A673 (cell line): ENCODE results near the gene SLC16A11. TPM values are rescaled to one million over a fixed set of nuclear protein-coding genes. Genes with fewer than 3 reads are reported as not detected.

Experiments used
- BruUV-seq: library from RNA; stranded (reverse); fragments of 400-500 nt; replicated peaks from 2 replicates; lab custom pipeline; 2021; lab: Mats Ljungman, UMichigan
- CTCF ChIA-PET: fragments of 300-600 bp; sonication (Branson Sonifier 250); formaldehyde crosslinking; loops from one replicate; lab custom pipeline; 2022; ENCODE audit warnings: antibody characterized with exemption; lab: Charles Lee
- POLR2A ChIA-PET: fragments of 300-600 bp; sonication (Branson Sonifier 250); formaldehyde crosslinking; loops from one replicate; lab custom pipeline; 2022; ENCODE audit warnings: antibody characterized with exemption; ENCODE audit not compliant: low non-redundant PET; lab: Charles Lee
- DNase-seq: peaks from one replicate; pipeline ENCODE4 v3.0.0-alpha.2; 2015; ENCODE audit warnings: low spot score
- H3K27ac ChIP-seq: fragments of 200-600 bp; sonication (generic); 2 replicates; pipeline ENCODE4 v1.5.1; 2016; ENCODE audit warnings: mixed run types, low read depth, mild to moderate bottlenecking, mixed read lengths, antibody characterized with exemption, low read length; ENCODE audit not compliant: poor library complexity, severe bottlenecking
- H3K27me3 ChIP-seq: fragments of 200-600 bp; sonication (generic); replicated peaks from 2 replicates; pipeline ENCODE4 v1.6.1; 2017; ENCODE audit warnings: mixed run types, low read depth, mild to moderate bottlenecking, mixed read lengths, antibody characterized with exemption, low read length; ENCODE audit not compliant: insufficient read depth, poor library complexity
- H3K36me3 ChIP-seq: fragments of 200-600 bp; sonication (generic); 2 replicates; pipeline ENCODE4 v1.6.1; 2016; ENCODE audit warnings: mixed run types, mild to moderate bottlenecking, mixed read lengths, antibody characterized with exemption, low read length; ENCODE audit not compliant: insufficient read depth, poor library complexity, severe bottlenecking
- H3K4me1 ChIP-seq: fragments of 200-600 bp; sonication (generic); 2 replicates; pipeline ENCODE4 v1.6.1; 2017; ENCODE audit warnings: mixed run types, mild to moderate bottlenecking, mixed read lengths, antibody characterized with exemption, low read length; ENCODE audit not compliant: insufficient read depth, poor library complexity, severe bottlenecking
- H3K4me3 ChIP-seq: fragments of 200-600 bp; sonication (generic); 2 replicates; pipeline ENCODE4 v1.5.1; 2016; ENCODE audit warnings: low read depth, mixed run types, mild to moderate bottlenecking, mixed read lengths, low read length; ENCODE audit not compliant: poor library complexity, severe bottlenecking
- H3K9me3 ChIP-seq: fragments of 200-600 bp; sonication (generic); 2 replicates; pipeline ENCODE4 v1.6.1; 2016; ENCODE audit warnings: mixed run types, low read depth, mild to moderate bottlenecking, mixed read lengths, antibody characterized with exemption, low read length; ENCODE audit not compliant: poor library complexity, severe bottlenecking
- CTCF ChIP-seq: fragments of 300-800, 200-600 bp; sonication (generic); conservative IDR thresholded peaks from 2 replicates; pipeline ENCODE4 v1.5.1; 2017; ENCODE audit warnings: low read depth, mild to moderate bottlenecking, antibody characterized with exemption, low read length, moderate library complexity, mixed read lengths
- EZH2 ChIP-seq: fragments of 200-600 bp; sonication (generic); IDR thresholded peaks from 2 replicates; pipeline ENCODE4 v1.6.1; 2017; ENCODE audit warnings: borderline replicate concordance, low read depth, mild to moderate bottlenecking, mixed read lengths, antibody characterized with exemption, low read length; ENCODE audit not compliant: poor library complexity, severe bottlenecking
- intact Hi-C: fragments of 100-400 bp; cut with micrococcal nuclease; formaldehyde crosslinking; loops from one replicate; pipeline ENCODE4 v1.10.0; 2022; ENCODE audit not compliant: unreplicated experiment
- total RNA-seq: library from RNA; stranded (reverse); gene quantifications from 2 replicates; pipeline ENCODE4 v1.2.3, GENCODE V29; 2021

Gene SLC16A11
- total RNA-seq, 1 experiment from 2014 or later, result 0.47 TPM

GRCh38 chr17:7029096-7029495 lies 14.8 kb downstream of the SLC16A11 start:
- ChIA-PET POLR2A (no interaction called here), CTCF (no interaction called here)
- Histone ChIP-seq H3K4me1 (peaks cover 7% of the 10 kb centered on the region), H3K27ac (no peak overlapping the region), H3K9me3 (no peaks in the 10 kb centered on the region), H3K36me3 (no peaks in the 10 kb centered on the region), H3K27me3 (no peaks in the 10 kb centered on the region), H3K4me3 (no peak overlapping the region)
- BruUV-seq, result no TSS peak
- TF ChIP-seq EZH2 (no peak), CTCF (no peak)
- intact Hi-C loops, result no loop called here
- no peak for DNase-seq

GRCh38 chr17:7027335-7027734 lies 16.6 kb downstream of the SLC16A11 start:
- DNase-seq, result no peak
- H3K4me3 ChIP-seq, result no peak overlapping the region
- no peak overlapping the region for H3K27ac ChIP-seq
- no peaks in the 10 kb centered on the region for H3K9me3 ChIP-seq
- BruUV-seq, result no TSS peak
- no peaks in the 10 kb centered on the region for H3K27me3 ChIP-seq
- intact Hi-C loops, result no loop called here
- ChIA-PET POLR2A (no interaction called here), CTCF (no interaction called here)
- H3K36me3 ChIP-seq, result no peaks in the 10 kb centered on the region
- H3K4me1 ChIP-seq, result peaks cover 7% of the 10 kb centered on the region
- no peak for TF ChIP-seq CTCF
- no peak for TF ChIP-seq EZH2

GRCh38 chr17:7026471-7027115 lies 17.3 kb downstream of the SLC16A11 start:
- POLR2A ChIA-PET, result no interaction called here

More at GRCh38 chr17:7026471-7027115, 17.3 kb downstream of the SLC16A11 start:
- BruUV-seq, result no TSS peak
- no peaks in the 10 kb centered on the region for H3K9me3 ChIP-seq
- CTCF ChIA-PET, result no interaction called here
- H3K36me3 ChIP-seq, result no peaks in the 10 kb centered on the region
- no peak overlapping the region for H3K27ac ChIP-seq
- no peak overlapping the region for H3K4me3 ChIP-seq
- no peaks in the 10 kb centered on the region for H3K27me3 ChIP-seq
- DNase-seq, result no peak
- intact Hi-C loops, result no loop called here
- TF ChIP-seq CTCF (no peak), EZH2 (no peak)
- peaks cover 10% of the 10 kb centered on the region for H3K4me1 ChIP-seq
